Trophoblast cell (in vitro differentiated cells and primary cell): ENCODE data around the gene EPHA6.
"Not testable (repeated sequence)": the region's sequence is repeated elsewhere in the genome, so short reads cannot be mapped to it uniquely, and the experiment has no call there.

ENCODE experiments used
- DNase-seq, 2 donors: peaks; one replicate each; pipeline ENCODE4 v3.0.0-alpha.2; 2016
- H2AFZ ChIP-seq: 2 replicates; pipeline ENCODE4 v1.6.1; 2013; ENCODE audit warnings: low read length, moderate library complexity, mild to moderate bottlenecking; ENCODE audit not compliant: insufficient read depth, poor library complexity
- H2AK5ac ChIP-seq: 2 replicates; pipeline ENCODE4 v1.6.1; 2013; ENCODE audit warnings: mild to moderate bottlenecking, low read length
- H2BK120ac ChIP-seq: 2 replicates; pipeline ENCODE4 v1.6.1; 2013; ENCODE audit warnings: low read length, mild to moderate bottlenecking, moderate library complexity; ENCODE audit not compliant: insufficient read depth, poor library complexity
- H2BK12ac ChIP-seq: 2 replicates; pipeline ENCODE4 v1.6.1; 2013; ENCODE audit warnings: mild to moderate bottlenecking, low read length, moderate library complexity
- H2BK5ac ChIP-seq: 2 replicates; pipeline ENCODE4 v1.6.1; 2013; ENCODE audit warnings: low read length, low read depth, moderate library complexity, mild to moderate bottlenecking; ENCODE audit not compliant: poor library complexity
- H3K14ac ChIP-seq: 2 replicates; pipeline ENCODE4 v1.6.1; 2013; ENCODE audit warnings: mild to moderate bottlenecking, low read length
- H3K18ac ChIP-seq: 2 replicates; pipeline ENCODE4 v1.6.1; 2013; ENCODE audit warnings: mild to moderate bottlenecking, low read length
- H3K23ac ChIP-seq: 2 replicates; pipeline ENCODE4 v1.6.1; 2013; ENCODE audit warnings: low read length
- H3K27ac ChIP-seq: 2 replicates; pipeline ENCODE4 v1.5.1; 2013; ENCODE audit warnings: low read depth, mild to moderate bottlenecking, inconsistent platforms, low read length, moderate library complexity
- H3K27me3 ChIP-seq: 2 replicates; pipeline ENCODE4 v1.6.1; 2013; ENCODE audit warnings: inconsistent platforms, mild to moderate bottlenecking, low read length, moderate library complexity; ENCODE audit not compliant: insufficient read depth
- H3K36me3 ChIP-seq, 2 experiments: 1 replicate in 1 of 2; 2 replicates in 1 of 2; pipeline ENCODE4 v1.6.1; 2013; ENCODE audit warnings: low read length in 2 of 2, mild to moderate bottlenecking in 2 of 2, moderate library complexity in 1 of 2; ENCODE audit not compliant: insufficient read depth in 2 of 2, control insufficient read depth in 1 of 2
- H3K4ac ChIP-seq: 2 replicates; pipeline ENCODE4 v1.6.1; 2013; ENCODE audit warnings: low read depth, mild to moderate bottlenecking, low read length, moderate library complexity
- H3K4me1 ChIP-seq, 2 experiments: 1 replicate in 1 of 2; 2 replicates in 1 of 2; pipeline ENCODE4 v1.6.1; 2013; ENCODE audit warnings: low read length in 2 of 2, mild to moderate bottlenecking in 2 of 2, moderate library complexity in 1 of 2; ENCODE audit not compliant: insufficient read depth in 2 of 2, control insufficient read depth in 1 of 2
- H3K4me2 ChIP-seq: 2 replicates; pipeline ENCODE4 v1.6.1; 2013; ENCODE audit warnings: inconsistent platforms, mild to moderate bottlenecking, low read length, moderate library complexity
- H3K4me3 ChIP-seq: 2 replicates; pipeline ENCODE4 v1.5.1; 2013; ENCODE audit warnings: mild to moderate bottlenecking, low read depth, low read length, inconsistent platforms
- H3K79me1 ChIP-seq: one replicate; pipeline ENCODE4 v1.6.1; 2013; ENCODE audit warnings: low read length
- H3K79me2 ChIP-seq: 2 replicates; pipeline ENCODE4 v1.6.1; 2013; ENCODE audit warnings: low read length, mild to moderate bottlenecking; ENCODE audit not compliant: control insufficient read depth, insufficient read depth, poor library complexity
- H3K9ac ChIP-seq: 2 replicates; pipeline ENCODE4 v1.6.1; 2013; ENCODE audit warnings: mild to moderate bottlenecking, low read length
- H3K9me3 ChIP-seq: 2 replicates; pipeline ENCODE4 v1.6.1; 2013; ENCODE audit warnings: low read depth, mild to moderate bottlenecking, control low read depth, inconsistent platforms, low read length; ENCODE audit not compliant: insufficient read depth
- H4K12ac ChIP-seq: 2 replicates; pipeline ENCODE4 v1.6.1; 2013; ENCODE audit warnings: low read depth, mild to moderate bottlenecking, low read length, moderate library complexity
- H4K8ac ChIP-seq: 2 replicates; pipeline ENCODE4 v1.6.1; 2013; ENCODE audit warnings: low read depth, mild to moderate bottlenecking, low read length, moderate library complexity
- H4K91ac ChIP-seq: one replicate; pipeline ENCODE4 v1.6.1; 2013; ENCODE audit warnings: low read depth, mild to moderate bottlenecking, low read length, moderate library complexity
- WGBS: extraction: QIAGEN DNeasy Blood & Tissue Kit; methylation state at CpG from one replicate; pipeline ENCODE4 v1.1.7; 2013; ENCODE audit warnings: missing lambda C conversion rate; ENCODE audit not compliant: insufficient read length, insufficient coverage; ENCODE audit errors: extremely low coverage; 5-methylcytosine and 5-hydroxymethylcytosine counted together

Gene EPHA6

DNA sequence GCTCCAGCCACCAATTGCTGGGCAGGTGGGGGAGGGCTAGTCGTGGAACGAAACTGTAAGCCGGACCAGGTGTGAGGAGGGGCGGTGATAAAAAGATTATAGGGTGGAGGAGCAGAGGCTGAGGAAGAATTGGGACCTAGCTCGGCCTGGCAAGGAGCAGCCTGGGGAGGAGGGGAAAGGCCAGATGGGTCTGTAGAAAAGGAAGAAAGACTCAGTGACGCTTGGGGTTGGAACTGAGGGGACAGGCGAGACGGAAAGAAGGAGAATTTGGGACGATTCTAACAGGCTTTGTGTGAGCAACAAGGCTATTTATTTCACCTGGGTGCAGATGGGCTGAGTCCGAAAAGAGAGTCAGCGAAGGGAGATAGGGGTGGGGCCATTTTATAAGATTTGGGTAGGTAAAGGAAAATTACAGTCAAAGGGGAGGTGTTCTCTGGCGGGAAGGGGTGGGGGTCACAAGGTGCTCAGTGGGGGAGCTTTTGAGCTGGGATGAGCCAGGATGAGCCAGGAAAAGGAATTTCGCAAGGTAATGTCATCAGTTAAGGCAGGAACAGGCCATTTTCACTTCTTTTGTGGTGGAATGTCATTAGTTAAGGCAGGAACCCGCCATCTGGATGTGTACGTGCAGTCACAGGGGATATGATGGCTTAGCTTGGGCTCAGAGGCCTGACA, 462.6 kb downstream of the EPHA6 start:
- not testable (repeated sequence) for H2AK5ac ChIP-seq, H3K79me1 ChIP-seq, H3K4me3 ChIP-seq, H3K9me3 ChIP-seq, H3K27ac ChIP-seq, H3K79me2 ChIP-seq, H3K4ac ChIP-seq, H3K36me3 ChIP-seq, H4K91ac ChIP-seq, H3K18ac ChIP-seq, H3K23ac ChIP-seq, H2BK12ac ChIP-seq, H4K12ac ChIP-seq, H3K14ac ChIP-seq, H3K4me1 ChIP-seq, H2BK120ac ChIP-seq, H3K9ac ChIP-seq, H2AFZ ChIP-seq, H4K8ac ChIP-seq, H2BK5ac ChIP-seq, H3K4me2 ChIP-seq, DNase-seq, H3K27me3 ChIP-seq
- no CpG with 5 or more reads among the region's 15 CpGs for whole genome bisulfite sequencing

DNA sequence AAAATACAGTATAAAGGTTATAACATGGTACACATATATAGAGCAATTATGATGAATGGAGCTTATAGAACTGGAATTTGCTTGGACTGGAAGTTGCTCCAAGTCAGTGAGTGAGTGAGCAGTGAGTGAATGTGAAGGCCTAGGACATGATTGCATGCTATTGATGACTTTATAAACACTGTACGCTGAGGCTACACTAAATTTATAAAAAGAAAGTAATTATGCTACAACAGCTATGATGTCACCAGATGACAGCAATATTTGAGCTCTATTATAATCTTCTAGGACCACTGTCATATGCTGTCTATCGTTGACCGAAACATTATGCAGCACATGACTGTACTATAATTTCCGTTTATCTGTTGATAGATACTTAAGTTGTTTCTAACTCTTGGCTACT, 463.3 kb downstream of the EPHA6 start:
- Histone ChIP-seq H4K8ac (no peak overlapping the region), H2BK120ac (no peak overlapping the region), H3K4me2 (no peak overlapping the region), H3K79me2 (no peaks in the 10 kb centered on the region), H3K27me3 (no peaks in the 10 kb centered on the region), H4K12ac (no peak overlapping the region), H3K4me3 (no peak overlapping the region), H4K91ac (no peak overlapping the region), H2AK5ac (no peak overlapping the region), H2AFZ (no peak overlapping the region), H3K9me3 (no peaks in the 10 kb centered on the region), H3K4me1 (no peaks in the 10 kb centered on the region), H3K4ac (no peak overlapping the region), H2BK12ac (no peak overlapping the region), H3K36me3 (no peaks in the 10 kb centered on the region), H3K79me1 (no peaks in the 10 kb centered on the region), H3K27ac (no peak overlapping the region), H3K14ac (no peak overlapping the region), H3K9ac (no peak overlapping the region), H2BK5ac (no peak overlapping the region), H3K18ac (no peak overlapping the region), H3K23ac (no peak overlapping the region)
- WGBS = no CpG with 5 or more reads among the region's 4 CpGs
- no peak for DNase-seq

DNA sequence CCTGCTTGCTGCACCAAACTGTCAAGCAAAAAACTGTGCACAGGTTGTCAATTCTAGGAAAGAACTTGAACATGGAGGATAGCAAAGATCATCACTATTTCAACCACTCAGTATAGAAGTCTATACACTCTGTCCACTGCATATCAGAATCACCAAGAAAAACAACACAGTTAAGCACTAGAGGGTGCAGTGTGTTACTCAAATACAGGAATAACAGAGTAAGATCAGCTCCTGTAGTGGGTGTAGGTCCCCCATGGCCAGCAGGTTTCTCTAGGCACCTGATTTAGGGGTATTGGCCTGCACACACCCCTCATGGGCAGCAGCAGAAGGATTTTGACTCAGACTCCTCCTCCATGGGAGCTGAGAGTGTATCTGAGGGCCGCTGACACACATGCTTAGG, 464.1 kb downstream of the EPHA6 start:
- Histone ChIP-seq H4K8ac (no peak overlapping the region), H3K9me3 (no peaks in the 10 kb centered on the region), H2AFZ (no peak overlapping the region), H3K23ac (no peak overlapping the region), H2AK5ac (no peak overlapping the region), H2BK5ac (no peak overlapping the region), H3K4me2 (no peak overlapping the region), H4K12ac (no peak overlapping the region), H3K79me1 (no peaks in the 10 kb centered on the region), H3K4me3 (no peak overlapping the region), H2BK120ac (no peak overlapping the region), H3K9ac (peak overlapping the region; percentile 11), H3K4me1 (no peaks in the 10 kb centered on the region), H3K4ac (no peak overlapping the region), H2BK12ac (no peak overlapping the region), H3K14ac (no peak overlapping the region), H4K91ac (no peak overlapping the region), H3K79me2 (no peaks in the 10 kb centered on the region), H3K27me3 (no peaks in the 10 kb centered on the region), H3K27ac (no peak overlapping the region), H3K36me3 (no peaks in the 10 kb centered on the region), H3K18ac (no peak overlapping the region)
- no peak for DNase-seq
- no CpG with 5 or more reads among the region's 1 CpG for WGBS

DNA sequence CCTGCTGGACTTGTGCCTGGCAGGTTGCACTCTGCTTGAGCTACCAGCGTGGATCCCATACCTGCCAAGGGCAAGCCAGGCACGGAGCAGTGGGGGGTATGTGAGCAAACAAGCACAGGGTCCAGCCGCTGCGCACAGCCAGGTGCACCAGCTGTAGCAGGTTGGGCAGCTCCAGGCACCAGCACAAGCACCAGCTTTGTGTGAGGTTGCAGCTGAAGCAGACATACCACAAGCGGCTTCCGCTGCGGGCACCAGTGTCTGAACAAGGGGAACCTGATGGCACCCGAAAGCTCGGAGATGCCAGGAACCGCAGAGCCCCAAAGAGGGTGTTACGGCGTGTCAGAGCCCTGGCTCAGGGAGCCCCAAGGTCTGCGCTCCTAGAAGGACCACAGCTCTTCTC, 477.5 kb downstream of the EPHA6 start:
- Histone ChIP-seq H4K91ac (no peak overlapping the region), H2BK5ac (no peak overlapping the region), H3K23ac (no peak overlapping the region), H2AFZ (no peak overlapping the region), H3K79me2 (no peaks in the 10 kb centered on the region), H3K79me1 (no peaks in the 10 kb centered on the region), H3K9ac (no peak overlapping the region), H3K18ac (no peak overlapping the region), H3K4me2 (no peak overlapping the region), H3K14ac (no peak overlapping the region), H4K8ac (no peak overlapping the region), H4K12ac (no peak overlapping the region), H3K4ac (no peak overlapping the region), H3K36me3 (no peaks in the 10 kb centered on the region), H2BK12ac (no peak overlapping the region), H3K9me3 (peaks cover 5% of the 10 kb centered on the region), H3K4me3 (peak overlapping the region; percentile 0), H2BK120ac (no peak overlapping the region), H3K27ac (no peak overlapping the region), H3K27me3 (no peaks in the 10 kb centered on the region), H2AK5ac (no peak overlapping the region), H3K4me1 (no peaks in the 10 kb centered on the region)
- no CpG with 5 or more reads among the region's 13 CpGs for WGBS
- DNase-seq = no peak
